Activated naive CD4-positive, alpha-beta T cell treated with anti-CD3 and anti-CD28 coated beads, Interleukin-2, amount 50 U/mL, for 24 hours (primary cell): Measurements from ENCODE around the gene OR52E2.
"Not testable (repeated sequence)": the region's sequence is repeated elsewhere in the genome, so short reads cannot be mapped to it uniquely, and the experiment has no call there.

Experiments
- H3K27ac Mint-ChIP-seq: one replicate; pipeline ENCODE4 v1.8.0; 2021; ENCODE audit warnings: mild to moderate bottlenecking, mixed read lengths
- H3K27me3 Mint-ChIP-seq: one replicate; pipeline ENCODE4 v1.8.0; 2021; ENCODE audit warnings: mixed read lengths
- H3K36me3 Mint-ChIP-seq: one replicate; pipeline ENCODE4 v1.8.0; 2021; ENCODE audit warnings: mixed read lengths
- H3K4me1 Mint-ChIP-seq: one replicate; pipeline ENCODE4 v1.8.0; 2021; ENCODE audit warnings: mixed read lengths
- H3K4me3 Mint-ChIP-seq: one replicate; pipeline ENCODE4 v1.8.0; 2021; ENCODE audit warnings: mild to moderate bottlenecking, mixed read lengths
- H3K9me3 Mint-ChIP-seq: one replicate; pipeline ENCODE4 v1.8.0; 2021; ENCODE audit warnings: mixed read lengths

The OR52E2 gene

DNA sequence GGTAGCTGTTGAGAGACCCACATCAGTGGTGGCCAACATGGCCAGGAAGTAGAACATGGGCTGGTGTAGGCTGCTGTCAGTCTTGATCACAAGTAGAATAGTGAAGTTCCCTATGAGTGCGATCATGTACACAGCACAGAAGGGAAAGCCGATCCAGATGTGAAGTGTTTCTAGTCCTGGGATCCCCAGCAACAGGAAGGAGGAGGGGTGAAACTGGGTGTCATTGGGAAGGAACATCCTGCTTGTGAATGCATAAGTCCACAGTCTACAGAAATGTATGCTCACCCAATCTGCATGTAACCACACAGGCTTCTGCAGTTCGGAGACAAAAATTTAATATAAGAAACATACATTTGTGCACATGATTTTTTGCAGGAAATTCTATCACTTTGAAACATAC is at the start of gene OR52E2:
OR52E2 (minus strand) TSS at position 237 of the 400 bp plus-strand sequence; CDS start at position 237, 0 bp downstream.
- Mint-ChIP-seq H3K9me3 (peaks cover 5% of the 10 kb centered on the region), H3K4me1 (no peaks in the 10 kb centered on the region), H3K36me3 (no peaks in the 10 kb centered on the region), H3K27me3 (peaks cover 1% of the 10 kb centered on the region), H3K4me3 (no peak within 1 kb of the TSS), H3K27ac (no peak within 1 kb of the TSS)

DNA sequence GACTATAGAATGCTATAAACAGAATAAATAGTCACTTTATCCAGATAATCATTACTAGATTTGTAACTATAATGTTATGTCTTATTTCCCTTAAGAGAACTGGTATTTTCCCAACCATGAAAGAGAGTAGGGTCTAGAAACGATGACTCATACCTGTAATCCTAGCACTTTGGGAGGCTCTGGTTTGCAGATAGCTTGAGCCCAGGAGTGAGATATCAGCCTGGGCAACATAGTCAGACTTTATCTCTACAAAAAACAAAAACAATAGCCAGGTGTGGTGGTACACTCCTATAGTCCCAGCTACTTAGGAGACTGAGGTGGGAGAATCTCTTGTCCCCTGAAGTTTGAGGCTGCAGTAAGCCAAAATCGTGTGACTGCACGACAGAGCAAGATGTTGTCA is 47.9 kb upstream of the OR52E2 start:
- H3K4me3 Mint-ChIP-seq = no peak overlapping the region

DNA sequence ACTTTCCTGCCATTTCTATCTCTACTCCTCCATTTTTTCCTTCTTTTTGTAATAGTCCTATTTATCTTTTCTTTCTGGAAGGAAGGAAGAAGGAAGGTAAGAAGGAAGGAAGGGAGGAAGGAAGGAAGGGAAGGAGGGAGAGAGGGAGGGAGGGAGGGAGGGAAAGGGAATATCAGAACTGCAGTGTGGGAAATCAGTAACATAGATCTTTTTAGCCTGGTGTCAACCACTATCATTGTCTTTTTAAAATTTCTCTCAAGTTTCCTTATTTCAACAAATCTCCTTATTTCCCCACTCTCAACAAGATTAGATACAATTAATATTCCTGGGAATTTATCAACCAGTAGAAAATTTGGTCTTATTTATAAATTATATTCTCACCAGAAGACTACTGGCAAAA is 43.6 kb upstream of the OR52E2 start:
- H3K27ac Mint-ChIP-seq = no peak overlapping the region
- H3K9me3 Mint-ChIP-seq = no peaks in the 10 kb centered on the region

More for the DNA sequence above, 47.9 kb upstream of the OR52E2 start:
- H3K9me3 Mint-ChIP-seq = no peaks in the 10 kb centered on the region
- H3K4me1 Mint-ChIP-seq = no peaks in the 10 kb centered on the region
- H3K36me3 Mint-ChIP-seq = no peaks in the 10 kb centered on the region
- H3K27ac Mint-ChIP-seq = no peak overlapping the region
- H3K27me3 Mint-ChIP-seq = peaks cover 4% of the 10 kb centered on the region

DNA sequence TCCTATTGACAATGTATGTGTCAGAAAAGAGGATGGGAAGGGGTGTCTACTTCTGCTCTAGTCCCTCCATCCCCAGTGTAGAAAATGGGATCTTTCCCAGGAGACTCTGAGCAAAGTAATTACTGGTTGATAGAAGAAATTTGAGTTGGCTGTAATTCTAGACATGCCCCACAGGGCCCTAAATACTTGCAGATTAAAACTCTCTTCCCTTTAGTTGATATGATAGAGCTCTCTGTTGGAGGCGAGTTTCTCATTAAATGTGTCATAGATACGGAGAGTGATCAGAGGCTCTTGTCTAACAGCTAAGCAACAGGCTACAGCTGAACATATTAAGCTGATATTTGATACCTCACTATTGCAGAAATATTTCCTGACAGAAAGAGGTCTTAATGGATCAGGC is 42.8 kb upstream of the OR52E2 start:
- Mint-ChIP-seq H3K36me3 (no peaks in the 10 kb centered on the region), H3K4me3 (no peak overlapping the region), H3K9me3 (no peaks in the 10 kb centered on the region), H3K4me1 (no peaks in the 10 kb centered on the region), H3K27ac (no peak overlapping the region), H3K27me3 (peaks cover 7% of the 10 kb centered on the region)

More for the DNA sequence above, 43.6 kb upstream of the OR52E2 start:
- Mint-ChIP-seq H3K36me3 (no peaks in the 10 kb centered on the region), H3K27me3 (peaks cover 7% of the 10 kb centered on the region), H3K4me1 (no peaks in the 10 kb centered on the region), H3K4me3 (no peak overlapping the region)

DNA sequence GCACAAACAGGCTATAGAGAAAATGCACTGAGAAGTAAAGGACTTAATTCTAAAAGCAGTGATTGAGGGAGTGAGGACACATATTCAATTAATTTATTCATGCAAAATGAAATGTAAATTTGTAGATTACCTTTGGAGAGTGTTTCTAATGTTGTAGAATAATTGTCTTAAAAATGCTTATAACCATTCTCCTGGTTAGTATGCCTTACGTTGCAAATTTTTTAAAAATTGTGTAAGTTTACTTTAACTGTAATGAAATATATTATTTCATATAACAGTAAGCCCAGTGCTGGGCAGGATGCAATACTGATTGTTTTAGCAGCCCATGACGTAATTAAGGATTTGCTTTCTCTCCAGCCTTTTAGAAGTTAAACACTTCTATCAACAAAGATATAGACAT is 36.6 kb upstream of the OR52E2 start:
- H3K9me3 Mint-ChIP-seq = no peaks in the 10 kb centered on the region
- no peak overlapping the region for H3K4me3 Mint-ChIP-seq
- H3K36me3 Mint-ChIP-seq = no peaks in the 10 kb centered on the region
- H3K27ac Mint-ChIP-seq = no peak overlapping the region
- no peaks in the 10 kb centered on the region for H3K4me1 Mint-ChIP-seq
- H3K27me3 Mint-ChIP-seq = peaks cover 5% of the 10 kb centered on the region

DNA sequence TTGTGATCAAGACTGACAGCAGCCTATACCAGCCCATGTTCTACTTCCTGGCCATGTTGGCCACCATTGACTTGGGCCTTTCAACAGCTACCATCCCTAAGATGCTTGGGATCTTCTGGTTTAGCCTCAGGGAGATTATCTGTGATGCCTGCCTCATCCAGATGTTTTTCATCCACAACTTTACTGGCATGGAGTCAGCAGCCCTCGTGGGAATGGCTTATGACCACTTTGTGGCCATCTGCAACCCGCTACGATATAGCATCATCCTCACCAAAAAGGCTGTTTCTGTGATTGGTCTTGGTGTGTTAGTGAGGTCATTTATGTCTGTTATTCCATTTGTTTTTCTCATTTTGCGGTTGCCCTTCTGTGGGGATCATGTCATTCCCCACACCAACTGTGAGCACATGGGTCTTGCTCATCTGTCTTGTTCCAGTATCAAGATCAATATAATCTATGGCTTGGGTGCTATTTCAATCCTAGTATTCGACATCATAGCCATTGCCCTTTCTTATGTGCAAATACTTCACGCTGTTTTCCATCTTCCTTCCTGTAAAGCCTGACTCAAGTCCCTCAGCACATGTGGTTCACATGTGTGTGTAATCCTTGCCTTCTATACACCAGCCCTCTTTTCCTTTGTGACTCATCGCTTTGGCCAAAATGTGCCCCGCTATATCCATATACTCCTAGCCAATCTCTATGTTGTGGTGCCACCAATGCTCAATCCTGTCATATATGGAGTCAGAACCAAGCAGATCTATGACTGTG is 33.6 kb upstream of the OR52E2 start:
- Mint-ChIP-seq H3K4me1 (no peaks in the 10 kb centered on the region), H3K27me3 (peaks cover 3% of the 10 kb centered on the region), H3K36me3 (no peaks in the 10 kb centered on the region), H3K27ac (no peak overlapping the region), H3K9me3 (no peaks in the 10 kb centered on the region), H3K4me3 (no peak overlapping the region)

DNA sequence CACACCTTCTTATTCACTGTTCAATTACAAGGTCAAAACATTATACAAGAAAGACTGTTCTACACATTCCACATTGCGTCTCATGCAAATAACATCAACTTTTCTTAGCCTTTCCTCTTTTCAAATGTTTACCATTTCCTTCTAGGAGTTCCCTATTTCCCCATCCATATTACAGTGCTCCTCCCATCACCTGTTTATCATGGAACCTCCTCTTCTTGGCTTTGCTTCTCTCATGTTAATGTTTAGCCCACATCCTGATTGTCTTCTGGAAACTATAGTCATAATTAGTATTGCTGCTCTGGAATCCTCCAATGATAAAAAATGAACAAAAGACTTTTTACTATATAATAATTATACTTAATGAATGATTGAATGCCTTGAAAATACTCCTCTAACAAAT is 31.2 kb upstream of the OR52E2 start:
- Mint-ChIP-seq H3K27me3 (peaks cover 3% of the 10 kb centered on the region), H3K4me3 (no peak overlapping the region), H3K9me3 (no peaks in the 10 kb centered on the region), H3K27ac (no peak overlapping the region), H3K4me1 (no peaks in the 10 kb centered on the region), H3K36me3 (no peaks in the 10 kb centered on the region)

DNA sequence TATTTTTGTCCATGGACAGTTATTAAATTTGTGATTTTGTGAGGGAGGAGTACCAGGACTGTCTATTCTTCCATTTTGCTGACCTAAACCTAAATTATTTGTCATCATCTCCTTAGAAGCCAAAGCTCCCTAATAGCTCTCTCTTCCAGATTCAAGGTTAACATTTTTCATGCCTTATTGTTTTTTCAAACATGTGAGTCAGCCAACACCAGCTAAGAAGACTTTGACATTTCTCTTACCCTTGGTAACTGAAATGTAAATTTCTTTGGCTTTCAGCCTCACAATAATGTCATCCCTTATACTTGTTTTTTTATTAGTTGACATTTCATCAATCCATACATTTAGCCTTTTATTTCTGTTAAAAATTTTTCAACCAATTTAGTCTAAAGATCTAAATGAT is 29.1 kb upstream of the OR52E2 start:
- no peak overlapping the region for H3K4me3 Mint-ChIP-seq
- H3K27ac Mint-ChIP-seq = no peak overlapping the region
- H3K4me1 Mint-ChIP-seq = no peaks in the 10 kb centered on the region
- no peaks in the 10 kb centered on the region for H3K9me3 Mint-ChIP-seq
- no peaks in the 10 kb centered on the region for H3K36me3 Mint-ChIP-seq
- H3K27me3 Mint-ChIP-seq = no peaks in the 10 kb centered on the region

DNA sequence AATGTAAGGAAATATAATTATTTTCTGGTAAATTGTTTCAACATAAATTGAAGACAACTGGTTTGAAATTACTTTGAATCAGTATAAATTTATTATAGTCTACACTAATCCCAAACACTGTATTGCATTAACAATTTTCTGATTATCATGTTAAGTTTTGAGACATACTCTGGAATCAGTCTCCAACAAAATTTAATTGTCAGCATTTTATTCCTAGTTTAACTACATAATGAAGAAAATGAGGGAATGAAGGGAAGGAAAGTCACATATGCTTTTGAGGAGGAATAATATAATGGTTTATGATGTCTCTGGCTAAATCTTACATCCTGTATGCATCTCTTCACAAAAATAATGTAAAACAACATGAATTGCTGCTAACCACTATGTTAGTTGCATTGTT is 24.2 kb upstream of the OR52E2 start:
- H3K9me3 Mint-ChIP-seq = no peaks in the 10 kb centered on the region
- peaks cover 2% of the 10 kb centered on the region for H3K27me3 Mint-ChIP-seq
- H3K4me3 Mint-ChIP-seq = no peak overlapping the region
- H3K4me1 Mint-ChIP-seq = no peaks in the 10 kb centered on the region
- no peaks in the 10 kb centered on the region for H3K36me3 Mint-ChIP-seq
- no peak overlapping the region for H3K27ac Mint-ChIP-seq

DNA sequence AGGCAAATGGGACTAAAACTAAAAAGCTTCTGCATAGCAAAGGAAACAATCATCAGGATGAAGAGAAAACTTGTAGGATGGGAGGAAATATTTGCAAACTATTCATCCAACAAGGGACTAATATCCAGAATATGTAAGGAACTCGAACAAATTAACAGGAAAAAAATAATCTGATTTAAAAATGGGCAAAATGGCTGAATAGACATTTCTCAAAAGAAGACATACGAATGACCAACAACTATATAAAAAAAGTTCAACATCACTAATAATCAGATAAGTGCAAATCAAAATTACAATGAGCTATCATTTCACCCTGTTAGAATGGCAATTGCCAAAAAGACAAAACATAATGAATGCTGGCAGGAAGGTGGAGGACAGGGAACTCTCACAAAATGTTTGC is 22.0 kb upstream of the OR52E2 start:
- H3K27ac Mint-ChIP-seq = no peak overlapping the region
- no peaks in the 10 kb centered on the region for H3K4me1 Mint-ChIP-seq
- no peak overlapping the region for H3K4me3 Mint-ChIP-seq
- peaks cover 5% of the 10 kb centered on the region for H3K27me3 Mint-ChIP-seq
- H3K36me3 Mint-ChIP-seq = no peaks in the 10 kb centered on the region
- H3K9me3 Mint-ChIP-seq = no peaks in the 10 kb centered on the region

DNA sequence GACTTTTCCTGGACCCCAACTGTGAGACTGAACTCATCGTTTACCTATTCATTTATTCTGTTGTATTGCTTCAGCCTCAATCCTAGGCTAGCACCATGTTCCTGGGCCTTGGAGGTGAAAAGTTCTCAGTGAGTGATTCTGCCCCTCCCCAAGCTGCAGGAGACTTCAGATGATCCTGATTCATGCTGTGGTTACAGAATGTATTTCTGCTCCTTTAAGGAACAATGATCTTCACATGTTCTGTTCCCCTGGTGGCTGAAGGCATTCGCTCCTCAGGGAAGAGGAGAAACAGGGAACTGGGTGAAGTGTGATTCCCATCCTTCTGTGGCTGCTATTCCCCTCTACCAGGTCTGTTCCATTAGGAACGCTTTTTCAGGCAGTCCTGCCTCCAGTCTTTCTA is 12.4 kb upstream of the OR52E2 start:
- no peaks in the 10 kb centered on the region for H3K9me3 Mint-ChIP-seq
- no peak overlapping the region for H3K27ac Mint-ChIP-seq
- no peaks in the 10 kb centered on the region for H3K4me1 Mint-ChIP-seq
- H3K36me3 Mint-ChIP-seq = no peaks in the 10 kb centered on the region
- H3K27me3 Mint-ChIP-seq = peaks cover 12% of the 10 kb centered on the region
- no peak overlapping the region for H3K4me3 Mint-ChIP-seq

DNA sequence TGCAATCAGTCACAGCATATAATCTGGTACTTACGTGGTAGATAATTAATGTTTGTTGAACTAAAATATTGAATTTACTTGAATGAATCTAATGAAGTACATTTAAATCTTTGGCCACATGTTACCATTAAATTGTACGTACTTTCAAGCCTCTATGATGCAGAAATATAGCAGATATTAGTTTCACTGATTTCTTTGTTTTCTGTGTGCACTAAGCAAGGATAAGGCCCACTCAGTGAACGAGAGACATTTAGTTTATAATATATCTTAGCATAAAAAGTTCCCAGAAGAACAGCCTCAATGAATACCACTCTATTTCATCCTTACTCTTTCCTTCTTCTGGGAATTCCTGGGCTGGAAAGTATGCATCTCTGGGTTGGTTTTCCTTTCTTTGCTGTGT is 9.8 kb upstream of the OR52E2 start, which contains the start of gene OR52E1:
OR52E1 (plus strand) TSS at position 301 of the 400 bp plus-strand sequence.
- no peak within 1 kb of the TSS for H3K4me3 Mint-ChIP-seq
- H3K27ac Mint-ChIP-seq = no peak within 1 kb of the TSS
- no peaks in the 10 kb centered on the region for H3K4me1 Mint-ChIP-seq
- H3K36me3 Mint-ChIP-seq = no peaks in the 10 kb centered on the region
- no peaks in the 10 kb centered on the region for H3K9me3 Mint-ChIP-seq
- H3K27me3 Mint-ChIP-seq = peaks cover 3% of the 10 kb centered on the region

DNA sequence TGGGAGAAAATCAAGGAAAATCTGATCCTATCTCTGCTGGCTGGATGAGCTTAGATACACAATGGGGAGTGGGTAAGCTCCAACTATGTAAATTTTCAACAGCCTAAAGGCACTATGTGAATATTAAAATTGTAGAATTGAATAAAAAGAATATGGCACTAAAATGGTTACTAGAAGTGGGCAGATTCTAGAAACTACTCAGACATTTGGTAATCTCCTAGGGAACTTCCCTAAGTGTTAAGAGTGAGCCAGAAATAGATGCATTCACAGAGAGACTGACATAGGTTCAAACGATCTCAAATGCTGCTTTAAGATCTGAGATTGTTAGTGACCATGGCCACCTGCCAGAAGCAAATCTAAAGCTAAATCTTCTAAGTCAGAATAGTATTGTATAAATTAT is 5.6 kb upstream of the OR52E2 start:
- H3K4me3 Mint-ChIP-seq = no peak overlapping the region

DNA sequence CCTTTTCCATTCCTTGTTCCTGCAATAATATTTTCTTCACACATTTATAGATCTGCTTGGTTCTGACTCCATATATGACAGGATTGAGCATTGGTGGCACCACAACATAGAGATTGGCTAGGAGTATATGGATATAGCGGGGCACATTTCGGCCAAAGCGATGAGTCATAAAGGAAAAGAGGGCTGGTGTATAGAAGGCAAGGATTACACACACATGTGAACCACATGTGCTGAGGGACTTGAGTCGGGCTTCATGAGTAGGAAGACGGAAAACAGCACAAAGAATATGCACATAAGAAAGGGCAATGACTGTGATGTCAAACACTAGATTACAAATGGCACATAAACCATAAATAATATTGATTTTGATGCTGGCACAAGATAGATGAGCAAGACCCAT is 748 bp downstream of the OR52E2 start:
- H3K27me3 Mint-ChIP-seq, H3K9me3 Mint-ChIP-seq, H3K36me3 Mint-ChIP-seq, H3K4me3 Mint-ChIP-seq, H3K27ac Mint-ChIP-seq, H3K4me1 Mint-ChIP-seq: not testable (repeated sequence)

More for the DNA sequence above, 5.6 kb upstream of the OR52E2 start:
- Mint-ChIP-seq H3K36me3 (no peaks in the 10 kb centered on the region), H3K4me1 (no peaks in the 10 kb centered on the region), H3K9me3 (no peaks in the 10 kb centered on the region), H3K27ac (no peak overlapping the region), H3K27me3 (no peaks in the 10 kb centered on the region)

DNA sequence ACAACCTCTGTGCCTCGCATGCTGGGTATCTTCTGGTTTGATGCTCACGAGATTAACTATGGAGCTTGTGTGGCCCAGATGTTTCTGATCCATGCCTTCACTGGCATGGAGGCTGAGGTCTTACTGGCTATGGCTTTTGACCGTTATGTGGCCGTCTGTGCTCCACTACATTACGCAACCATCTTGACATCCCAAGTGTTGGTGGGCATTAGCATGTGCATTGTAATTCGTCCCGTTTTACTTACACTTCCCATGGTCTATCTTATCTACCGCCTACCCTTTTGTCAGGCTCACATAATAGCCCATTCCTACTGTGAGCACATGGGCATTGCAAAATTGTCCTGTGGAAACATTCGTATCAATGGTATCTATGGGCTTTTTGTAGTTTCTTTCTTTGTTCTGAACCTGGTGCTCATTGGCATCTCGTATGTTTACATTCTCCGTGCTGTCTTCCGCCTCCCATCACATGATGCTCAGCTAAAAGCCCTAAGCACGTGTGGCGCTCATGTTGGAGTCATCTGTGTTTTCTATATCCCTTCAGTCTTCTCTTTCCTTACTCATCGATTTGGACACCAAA is 12.6 kb downstream of the OR52E2 start:
- Mint-ChIP-seq H3K4me3 (no peak overlapping the region), H3K9me3 (peaks cover 4% of the 10 kb centered on the region), H3K27ac (no peak overlapping the region), H3K27me3 (no peaks in the 10 kb centered on the region), H3K36me3 (no peaks in the 10 kb centered on the region), H3K4me1 (no peaks in the 10 kb centered on the region)

DNA sequence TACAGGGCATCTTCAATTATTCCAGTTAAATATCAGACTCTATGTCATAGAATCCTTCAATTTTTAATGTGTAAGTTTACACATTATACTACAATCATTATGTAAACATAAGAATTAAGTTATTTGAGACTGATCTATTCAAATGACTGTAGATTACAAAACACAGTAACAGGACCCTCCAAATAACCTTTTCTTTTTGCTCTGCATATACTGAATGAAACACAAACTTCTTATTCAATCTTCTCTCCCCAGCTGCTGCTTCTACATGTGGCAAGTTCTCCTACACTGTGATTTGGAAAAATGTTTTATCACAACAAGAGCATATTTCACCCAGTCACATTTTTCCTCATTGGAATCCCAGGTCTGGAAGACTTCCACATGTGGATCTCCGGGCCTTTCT is 13.2 kb downstream of the OR52E2 start, which contains the start of gene OR52J3:
OR52J3 (plus strand) TSS at position 301 of the 400 bp plus-strand sequence; CDS start at position 301, 0 bp downstream.
- H3K27ac Mint-ChIP-seq = no peak within 1 kb of the TSS
- no peaks in the 10 kb centered on the region for H3K27me3 Mint-ChIP-seq
- no peaks in the 10 kb centered on the region for H3K4me1 Mint-ChIP-seq
- no peaks in the 10 kb centered on the region for H3K36me3 Mint-ChIP-seq
- H3K9me3 Mint-ChIP-seq = peaks cover 4% of the 10 kb centered on the region
- no peak within 1 kb of the TSS for H3K4me3 Mint-ChIP-seq
